OCI-LY3 (cell line): ENCODE results near the gene KCNJ18.
"Not testable (repeated sequence)": the region's sequence is repeated elsewhere in the genome, so short reads cannot be mapped to it uniquely, and the experiment has no call there.

ENCODE experiments used
- CTCF ChIP-seq: fragments of 200-600, 300-600 bp; sonication (generic); IDR thresholded peaks from 2 replicates; pipeline ENCODE4 v1.5.1; 2014; ENCODE audit warnings: antibody characterized with exemption, low read length, low read depth
- EZH2phosphoT487 ChIP-seq: fragments of 200-600 bp; shearing (Covaris generic); IDR thresholded peaks from 2 replicates; pipeline ENCODE4 v1.6.1; 2018; ENCODE audit warnings: antibody characterized with exemption, mixed run types, low read depth

DNA sequence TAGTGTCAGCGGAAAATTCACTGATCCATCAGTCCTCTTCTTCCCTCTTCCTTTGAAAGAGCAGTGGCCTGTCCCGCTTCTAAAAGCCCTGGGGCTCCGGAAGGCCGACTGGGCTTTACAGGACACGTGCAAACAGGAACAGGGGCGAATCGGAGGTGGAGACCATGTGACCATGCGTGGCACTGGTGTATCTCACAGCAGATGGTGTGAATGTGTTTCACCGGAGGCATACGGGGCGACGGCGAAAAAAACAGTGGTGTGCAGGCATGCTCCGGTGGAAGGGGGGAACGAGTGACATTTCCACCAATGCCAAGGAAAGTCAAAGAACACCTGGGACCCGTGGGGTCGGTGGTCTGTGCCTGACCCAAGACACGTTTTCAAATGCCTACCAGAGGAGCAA, 8.4 kb upstream of the KCNJ18 start:
- not testable (repeated sequence) for TF ChIP-seq CTCF, EZH2phosphoT487
